Hepatocyte (in vitro differentiated cells): ENCODE measurements around the gene PCBP3.

Experiments
- EZH2 ChIP-seq: fragments of 200-600 bp; sonication (generic); IDR thresholded peaks from 2 replicates; pipeline ENCODE4 v1.6.1; 2016; ENCODE audit warnings: antibody characterized with exemption, mild to moderate bottlenecking, borderline replicate concordance
- TF ChIP-seq, protein P1 (sequence below): fragments of 200-600 bp; sonication (generic); IDR thresholded peaks from 2 replicates; pipeline ENCODE4 v1.5.1; 2016; ENCODE audit warnings: antibody characterized with exemption, mild to moderate bottlenecking; ENCODE audit not compliant: poor library complexity

DNA sequence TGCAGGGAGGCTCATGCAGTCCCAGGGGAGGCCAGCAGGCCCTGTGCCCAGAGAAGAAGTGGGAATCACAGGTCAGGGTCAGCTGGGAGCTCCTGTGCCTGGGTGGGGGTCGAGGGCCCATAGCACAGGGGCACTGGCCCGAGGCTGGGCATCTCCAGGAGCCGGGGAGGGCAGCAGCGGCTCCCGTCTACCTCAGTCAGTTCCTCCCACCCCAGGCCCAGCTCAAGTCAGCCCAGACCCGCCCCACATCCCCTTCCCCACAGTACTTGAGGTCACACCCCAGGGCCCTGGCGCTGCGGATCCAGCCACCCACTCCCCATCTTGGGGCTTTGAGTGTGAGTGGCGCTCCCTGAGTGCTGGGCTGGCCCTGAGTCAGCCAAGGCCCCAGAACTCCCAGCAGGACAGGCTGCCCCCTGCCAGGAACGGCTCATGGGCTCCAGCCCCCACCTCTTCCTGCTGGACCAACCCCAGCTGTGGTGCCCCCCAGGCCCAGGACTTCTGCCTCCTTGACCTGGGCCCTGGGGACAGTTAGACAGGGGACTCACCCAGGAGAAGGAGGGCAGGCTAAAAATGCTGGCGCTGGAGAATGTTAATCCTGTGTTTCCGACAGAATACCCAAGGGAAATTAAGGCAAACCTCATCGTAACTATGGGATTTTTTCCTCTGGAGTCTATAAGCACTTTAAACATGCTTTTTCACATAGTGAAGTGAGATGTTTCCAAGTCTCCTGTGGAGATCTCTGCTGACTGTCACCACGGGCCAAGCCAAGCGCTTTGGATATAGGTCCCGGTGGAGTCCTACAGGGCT is 269.3 kb downstream of the PCBP3 start:
- TF ChIP-seq, protein P1, sequence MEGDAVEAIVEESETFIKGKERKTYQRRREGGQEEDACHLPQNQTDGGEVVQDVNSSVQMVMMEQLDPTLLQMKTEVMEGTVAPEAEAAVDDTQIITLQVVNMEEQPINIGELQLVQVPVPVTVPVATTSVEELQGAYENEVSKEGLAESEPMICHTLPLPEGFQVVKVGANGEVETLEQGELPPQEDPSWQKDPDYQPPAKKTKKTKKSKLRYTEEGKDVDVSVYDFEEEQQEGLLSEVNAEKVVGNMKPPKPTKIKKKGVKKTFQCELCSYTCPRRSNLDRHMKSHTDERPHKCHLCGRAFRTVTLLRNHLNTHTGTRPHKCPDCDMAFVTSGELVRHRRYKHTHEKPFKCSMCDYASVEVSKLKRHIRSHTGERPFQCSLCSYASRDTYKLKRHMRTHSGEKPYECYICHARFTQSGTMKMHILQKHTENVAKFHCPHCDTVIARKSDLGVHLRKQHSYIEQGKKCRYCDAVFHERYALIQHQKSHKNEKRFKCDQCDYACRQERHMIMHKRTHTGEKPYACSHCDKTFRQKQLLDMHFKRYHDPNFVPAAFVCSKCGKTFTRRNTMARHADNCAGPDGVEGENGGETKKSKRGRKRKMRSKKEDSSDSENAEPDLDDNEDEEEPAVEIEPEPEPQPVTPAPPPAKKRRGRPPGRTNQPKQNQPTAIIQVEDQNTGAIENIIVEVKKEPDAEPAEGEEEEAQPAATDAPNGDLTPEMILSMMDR = no peak
- TF ChIP-seq EZH2 = no peak
